Mucosa of rectum (tissue), 2 donors: ENCODE results near the gene DTNA.

ENCODE experiments used
- H3K27ac ChIP-seq, 2 donors: one replicate each; pipeline ENCODE4 v1.7.0; 2013; ENCODE audit warnings: inconsistent platforms in 2 of 2, low read depth in 2 of 2, low read length in 2 of 2
- H3K27me3 ChIP-seq, 2 donors: one replicate each; pipeline ENCODE4 v1.7.0; 2013; ENCODE audit warnings: low read length in 2 of 2; ENCODE audit not compliant: control insufficient read depth in 2 of 2, insufficient read depth in 2 of 2
- H3K36me3 ChIP-seq, 2 donors: one replicate each; pipeline ENCODE4 v1.7.0; 2013; ENCODE audit warnings: low read length in 2 of 2; ENCODE audit not compliant: control insufficient read depth in 2 of 2, insufficient read depth in 2 of 2
- H3K4me1 ChIP-seq, 2 donors: one replicate each; pipeline ENCODE4 v1.7.0; 2013; ENCODE audit warnings: low read length in 2 of 2, mild to moderate bottlenecking in 1 of 2; ENCODE audit not compliant: control insufficient read depth in 2 of 2, insufficient read depth in 2 of 2
- H3K4me3 ChIP-seq, 2 donors: one replicate each; pipeline ENCODE4 v1.7.0; 2013; ENCODE audit warnings: low read length in 2 of 2
- H3K9ac ChIP-seq, 2 donors: one replicate each; pipeline ENCODE4 v1.7.0; 2013; ENCODE audit warnings: low read length in 2 of 2, low read depth in 1 of 2, mild to moderate bottlenecking in 1 of 2
- H3K9me3 ChIP-seq, 2 donors: one replicate each; pipeline ENCODE4 v1.7.0; 2013; ENCODE audit warnings: low read length in 2 of 2; ENCODE audit not compliant: control insufficient read depth in 2 of 2
- donor health status: healthy.
- donor health status: Normal muscosa, but diverticular disease.

Gene DTNA

GRCh38 chr18:34864836-34865497 is 154.9 kb downstream of the DTNA start:
- no peaks in the 10 kb centered on the region for H3K36me3 ChIP-seq

GRCh38 chr18:34866310-34866709 is 156.2 kb downstream of the DTNA start:
- Histone ChIP-seq H3K4me1 (no peaks in the 10 kb centered on the region), H3K27ac (no peak overlapping the region), H3K9ac (no peak overlapping the region), H3K27me3 (no peaks in the 10 kb centered on the region), H3K4me3 (no peak overlapping the region), H3K36me3 (no peaks in the 10 kb centered on the region), H3K9me3 (no peaks in the 10 kb centered on the region)

More at GRCh38 chr18:34864836-34865497, 154.9 kb downstream of the DTNA start:
- Histone ChIP-seq H3K9ac (no peak overlapping the region), H3K9me3 (no peaks in the 10 kb centered on the region), H3K4me3 (no peak overlapping the region), H3K27ac (no peak overlapping the region), H3K27me3 (no peaks in the 10 kb centered on the region), H3K4me1 (no peaks in the 10 kb centered on the region)

- Histone ChIP-seq H3K9me3 (no peaks in the 10 kb centered on the region), H3K27ac (no peak overlapping the region), H3K4me3 (no peak overlapping the region), H3K36me3 (no peaks in the 10 kb centered on the region), H3K27me3 (no peaks in the 10 kb centered on the region), H3K4me1 (no peaks in the 10 kb centered on the region), H3K9ac (no peak overlapping the region)
These were observed 156.6 kb downstream of the DTNA start for GRCh38 chr18:34866739-34867138.

GRCh38 chr18:34867520-34867919 is 157.4 kb downstream of the DTNA start:
- no peak overlapping the region for H3K4me3 ChIP-seq
- no peaks in the 10 kb centered on the region for H3K9me3 ChIP-seq
- H3K9ac ChIP-seq = no peak overlapping the region
- H3K36me3 ChIP-seq = no peaks in the 10 kb centered on the region
- H3K27ac ChIP-seq = no peak overlapping the region
- H3K27me3 ChIP-seq = no peaks in the 10 kb centered on the region
- no peaks in the 10 kb centered on the region for H3K4me1 ChIP-seq

GRCh38 chr18:34870555-34871310 is 160.6 kb downstream of the DTNA start:
- no peak overlapping the region for H3K9ac ChIP-seq
- H3K36me3 ChIP-seq = no peaks in the 10 kb centered on the region
- no peak overlapping the region for H3K4me3 ChIP-seq
- no peaks in the 10 kb centered on the region for H3K9me3 ChIP-seq
- H3K4me1 ChIP-seq = no peaks in the 10 kb centered on the region
- H3K27ac ChIP-seq = no peak overlapping the region
- no peaks in the 10 kb centered on the region for H3K27me3 ChIP-seq

- Histone ChIP-seq H3K4me1 (no peaks in the 10 kb centered on the region), H3K36me3 (no peaks in the 10 kb centered on the region), H3K9me3 (no peaks in the 10 kb centered on the region), H3K27ac (no peak overlapping the region), H3K9ac (no peak overlapping the region), H3K27me3 (no peaks in the 10 kb centered on the region), H3K4me3 (no peak overlapping the region)
These were observed 161.3 kb downstream of the DTNA start for GRCh38 chr18:34871435-34871834.

- Histone ChIP-seq H3K27me3 (no peaks in the 10 kb centered on the region), H3K9ac (no peak overlapping the region), H3K36me3 (no peaks in the 10 kb centered on the region), H3K9me3 (no peaks in the 10 kb centered on the region), H3K4me1 (no peaks in the 10 kb centered on the region), H3K27ac (no peak overlapping the region), H3K4me3 (no peak overlapping the region)
These were observed 162.0 kb downstream of the DTNA start for GRCh38 chr18:34872066-34872465.

- Histone ChIP-seq H3K4me3 (no peak overlapping the region), H3K9me3 (no peaks in the 10 kb centered on the region), H3K36me3 (no peaks in the 10 kb centered on the region), H3K27ac (no peak overlapping the region), H3K9ac (no peak overlapping the region), H3K4me1 (no peaks in the 10 kb centered on the region), H3K27me3 (no peaks in the 10 kb centered on the region)
These were observed 164.0 kb downstream of the DTNA start for GRCh38 chr18:34873986-34874580.

- Histone ChIP-seq H3K27me3 (no peaks in the 10 kb centered on the region), H3K9ac (no peak overlapping the region), H3K4me1 (peaks cover 0 to 2% of the 10 kb centered on the region in 2 donors), H3K27ac (no peak overlapping the region), H3K4me3 (no peak overlapping the region), H3K36me3 (no peaks in the 10 kb centered on the region), H3K9me3 (no peaks in the 10 kb centered on the region)
These were observed 165.1 kb downstream of the DTNA start for GRCh38 chr18:34875150-34875549.

GRCh38 chr18:34880403-34880802 is 170.3 kb downstream of the DTNA start:
- Histone ChIP-seq H3K4me1 (peaks cover 0 to 2% of the 10 kb centered on the region in 2 donors), H3K9ac (no peak overlapping the region), H3K27ac (no peak overlapping the region), H3K27me3 (no peaks in the 10 kb centered on the region), H3K9me3 (no peaks in the 10 kb centered on the region), H3K4me3 (no peak overlapping the region), H3K36me3 (no peaks in the 10 kb centered on the region)
